H1 (cell line): ENCODE measurements around the gene KLHL8. TPM values are rescaled to one million over a fixed set of nuclear protein-coding genes. Genes with fewer than 3 reads are reported as not detected.
"Not testable (repeated sequence)": the region's sequence is repeated elsewhere in the genome, so short reads cannot be mapped to it uniquely, and the experiment has no call there.

ENCODE experiments used
- CTCF ChIA-PET: fragments of 300-600 bp; sonication (Branson Sonifier 250); formaldehyde crosslinking; loops from one replicate; lab custom pipeline; 2021; ENCODE audit not compliant: partially characterized antibody; lab: Charles Lee
- POLR2A ChIA-PET: fragments of 300-600 bp; sonication (Branson Sonifier 250); formaldehyde crosslinking; loops from one replicate; lab custom pipeline; 2021; ENCODE audit warnings: inconsistent platforms; ENCODE audit not compliant: partially characterized antibody; lab: Charles Lee
- DNase-seq, 2 experiments: peaks; one replicate each; pipeline versions ENCODE4 v3.0.0 to v3.0.0-alpha.2; 2010 to 2022; ENCODE audit warnings: low spot score in 2 of 2, low read depth in 1 of 2, mixed read lengths in 1 of 2
- FAIRE-seq: peaks from 2 replicates; lab custom pipeline; 2011; peaks lifted over from hg19 to GRCh38; lab: Jason Lieb, UNC
- H2AFZ ChIP-seq: 2 replicates; pipeline ENCODE4 v1.8.1; 2012; ENCODE audit warnings: low read length, inconsistent platforms
- H2AK5ac ChIP-seq: 2 replicates; pipeline ENCODE4 v1.6.1; 2013; ENCODE audit warnings: low read depth, low read length
- H2BK120ac ChIP-seq: replicated peaks from 2 replicates; pipeline ENCODE3; 2013; ENCODE audit warnings: low read depth, low read length, inconsistent platforms
- H2BK12ac ChIP-seq: 2 replicates; pipeline ENCODE4 v1.6.1; 2013; ENCODE audit warnings: low read depth, low read length
- H2BK15ac ChIP-seq: 2 replicates; pipeline ENCODE4 v1.6.1; 2013; ENCODE audit warnings: low read length
- H2BK20ac ChIP-seq: 2 replicates; pipeline ENCODE4 v1.6.1; 2013; ENCODE audit warnings: low read length
- H2BK5ac ChIP-seq: 2 replicates; pipeline ENCODE4 v1.6.1; 2013; ENCODE audit warnings: low read depth, low read length
- H3K14ac ChIP-seq: 2 replicates; pipeline ENCODE4 v1.6.1; 2013; ENCODE audit warnings: inconsistent platforms; ENCODE audit not compliant: insufficient read length
- H3K18ac ChIP-seq: 2 replicates; pipeline ENCODE4 v1.6.1; 2013; ENCODE audit warnings: low read length; ENCODE audit errors: extremely low read depth
- H3K23ac ChIP-seq: 2 replicates; pipeline ENCODE4 v1.6.1; 2013; ENCODE audit warnings: inconsistent platforms; ENCODE audit not compliant: insufficient read length
- H3K23me2 ChIP-seq: 2 replicates; pipeline ENCODE4 v1.6.1; 2013; ENCODE audit warnings: low read depth, low read length
- H3K27ac ChIP-seq: 2 replicates; pipeline ENCODE4 v1.6.1; 2011; ENCODE audit warnings: low read depth, low read length, inconsistent platforms
- H3K27me3 ChIP-seq, 4 experiments: replicated peaks in 1 of 4; 1 replicate in 1 of 4; 2 replicates in 3 of 4; pipeline versions ENCODE4 v1.6.1 to v1.8.1; 2011 to 2013; ENCODE audit warnings: low read length in 3 of 4, mild to moderate bottlenecking in 3 of 4, inconsistent platforms in 2 of 4, mixed read lengths in 2 of 4, moderate library complexity in 1 of 4; ENCODE audit not compliant: control insufficient read depth in 3 of 4, insufficient read depth in 3 of 4; ENCODE audit errors: extremely low read depth in 1 of 4
- H3K36me3 ChIP-seq, 4 experiments: 2 replicates each; pipeline versions ENCODE4 v1.6.1 to v1.8.1; 2011 to 2013; ENCODE audit warnings: mild to moderate bottlenecking in 4 of 4, low read length in 3 of 4, moderate library complexity in 2 of 4, control low read depth in 1 of 4, inconsistent platforms in 1 of 4; ENCODE audit not compliant: insufficient read depth in 4 of 4, control insufficient read depth in 2 of 4
- H3K4ac ChIP-seq: replicated peaks from 2 replicates; pipeline ENCODE3; 2013; ENCODE audit warnings: low read length, low read depth, mixed read lengths, inconsistent platforms; ENCODE audit not compliant: insufficient read length
- H3K4me1 ChIP-seq, 4 experiments: replicated peaks in 1 of 4; 1 replicate in 1 of 4; 2 replicates in 3 of 4; pipeline versions ENCODE4 v1.6.1 to v1.8.1; 2011 to 2013; ENCODE audit warnings: low read length in 3 of 4, inconsistent platforms in 2 of 4, mixed read lengths in 1 of 4; ENCODE audit not compliant: insufficient read depth in 4 of 4, control insufficient read depth in 3 of 4
- H3K4me2 ChIP-seq, 2 experiments: 2 replicates each; pipeline versions ENCODE4 v1.6.1 to v1.8.1; 2011 to 2013; ENCODE audit warnings: low read depth in 2 of 2, low read length in 2 of 2, control low read depth in 1 of 2, inconsistent platforms in 1 of 2, mild to moderate bottlenecking in 1 of 2; ENCODE audit not compliant: insufficient read depth in 1 of 2
- H3K4me3 ChIP-seq, 4 experiments: fragments of 200-600, 300-600 bp in 1 of 4; sonication (generic), shearing (Covaris generic), sonication (Bioruptor Twin) in 1 of 4; 2 replicates each; pipeline versions ENCODE4 v1.5.1 to v1.8.1; 2011 to 2016; ENCODE audit warnings: low read length in 4 of 4, low read depth in 3 of 4, control low read depth in 2 of 4, inconsistent platforms in 2 of 4, mild to moderate bottlenecking in 2 of 4, mixed read lengths in 1 of 4, moderate library complexity in 1 of 4; ENCODE audit not compliant: insufficient read depth in 2 of 4; ENCODE audit errors: extremely low read depth in 1 of 4
- H3K56ac ChIP-seq: replicated peaks from 2 replicates; pipeline ENCODE3; 2013; ENCODE audit warnings: low read depth, mild to moderate bottlenecking, mixed read lengths, low read length, inconsistent platforms; ENCODE audit not compliant: insufficient read length
- H3K79me1 ChIP-seq: 2 replicates; pipeline ENCODE4 v1.6.1; 2013; ENCODE audit warnings: low read depth, low read length, control low read depth
- H3K79me2 ChIP-seq, 2 experiments: 2 replicates each; pipeline versions ENCODE4 v1.6.1 to v1.8.1; 2012 to 2013; ENCODE audit warnings: low read length in 2 of 2, mild to moderate bottlenecking in 2 of 2, inconsistent platforms in 1 of 2; ENCODE audit not compliant: insufficient read depth in 2 of 2, control insufficient read depth in 1 of 2
- H3K9ac ChIP-seq, 4 experiments: replicated peaks in 1 of 4; 1 replicate in 1 of 4; 2 replicates in 3 of 4; pipeline versions ENCODE4 v1.6.1 to v1.8.1; 2011 to 2013; ENCODE audit warnings: low read depth in 3 of 4, low read length in 3 of 4, control low read depth in 2 of 4, mild to moderate bottlenecking in 2 of 4, moderate library complexity in 2 of 4, inconsistent platforms in 1 of 4; ENCODE audit errors: extremely low read depth in 1 of 4
- H3K9me3 ChIP-seq, 2 experiments: 2 replicates each; pipeline versions ENCODE4 v1.6.1 to v1.8.1; 2012 to 2013; ENCODE audit warnings: mild to moderate bottlenecking in 2 of 2, moderate library complexity in 2 of 2, control low read depth in 1 of 2, inconsistent platforms in 1 of 2, low read depth in 1 of 2, low read length in 1 of 2, mixed read lengths in 1 of 2; ENCODE audit not compliant: insufficient read depth in 2 of 2
- H4K20me1 ChIP-seq, 2 experiments: replicated peaks in 1 of 2; 2 replicates each; pipeline versions ENCODE3 to v1.8.1; 2011 to 2013; ENCODE audit warnings: inconsistent platforms in 2 of 2, low read length in 2 of 2, mild to moderate bottlenecking in 1 of 2; ENCODE audit not compliant: insufficient read depth in 2 of 2, control insufficient read depth in 1 of 2
- H4K5ac ChIP-seq: 2 replicates; pipeline ENCODE4 v1.6.1; 2013; ENCODE audit warnings: low read length, low read depth, mixed read lengths, inconsistent platforms; ENCODE audit not compliant: insufficient read length
- H4K8ac ChIP-seq: 2 replicates; pipeline ENCODE4 v1.8.0; 2013; ENCODE audit warnings: mild to moderate bottlenecking, moderate library complexity, low read length, inconsistent platforms; ENCODE audit not compliant: insufficient read depth; ENCODE audit errors: extremely low read depth
- H4K91ac ChIP-seq: replicated peaks from 2 replicates; pipeline ENCODE3; 2013; ENCODE audit warnings: low read length, mixed read lengths, inconsistent platforms; ENCODE audit not compliant: insufficient read length
- WGBS, 2 experiments: shearing (Covaris generic) in 1 of 2; methylation state at CpG; one replicate each; pipeline versions ENCODE4 v1.1.6 to v1.1.7; 2013 to 2015; ENCODE audit warnings: low lambda C conversion rate in 2 of 2, mixed read lengths in 2 of 2, inconsistent platforms in 1 of 2, low coverage in 1 of 2, missing lambda C conversion rate in 1 of 2; ENCODE audit not compliant: insufficient replicate concordance in 2 of 2, insufficient coverage in 1 of 2, insufficient read length in 1 of 2; ENCODE audit errors: extremely low coverage in 1 of 2, missing lambda C conversion rate in 1 of 2; 5-methylcytosine and 5-hydroxymethylcytosine counted together
- polyA plus RNA-seq, 7 experiments: library from polyadenylated mRNA; depleted of rRNA in 3 of 7; stranded (reverse) in 5 of 7; unstranded in 2 of 7; fragments of >200 nt in 5 of 7; fragments of 200-250 nt in 2 of 7; gene quantifications; 1 replicate in 5 of 7; 2 replicates in 1 of 7; 4 replicates in 1 of 7; pipeline versions ENCODE4 v1.2.1 to v1.2.3, GENCODE V29; 2011 to 2013; ENCODE audit warnings: missing spikeins in 2 of 7, mixed read lengths in 2 of 7
- total RNA-seq: library from RNA; stranded (reverse); fragmentation: NEBNext Ultra II Directional; extraction: Animal tissue kit (Norgen Biotek cat#: 25700); gene quantifications from 2 replicates; pipeline ENCODE4 v1.2.1, GENCODE V29; 2021

Gene KLHL8
- total and polyA plus RNA-seq, 2 of the 8 experiments (the other 6 are each of a cell fraction or from before 2014, with no cell fraction given), result 0.94 to 8.1 TPM

- H2AFZ ChIP-seq, H2BK12ac ChIP-seq, H3K14ac ChIP-seq, H3K23ac ChIP-seq, H4K20me1 ChIP-seq, H3K4me3 ChIP-seq, H4K5ac ChIP-seq, H3K56ac ChIP-seq, H4K91ac ChIP-seq, H2AK5ac ChIP-seq, H3K4me1 ChIP-seq, H3K27me3 ChIP-seq, H3K9ac ChIP-seq, H3K27ac ChIP-seq, DNase-seq, H2BK5ac ChIP-seq, H3K4me2 ChIP-seq, H3K23me2 ChIP-seq, FAIRE-seq, H2BK15ac ChIP-seq, H2BK20ac ChIP-seq, H3K4ac ChIP-seq, H3K36me3 ChIP-seq, POLR2A ChIA-PET, H3K9me3 ChIP-seq, H4K8ac ChIP-seq, H3K18ac ChIP-seq, H3K79me1 ChIP-seq, H2BK120ac ChIP-seq: not testable (repeated sequence)
- CTCF ChIA-PET, result interaction anchor here (0.9 to 1.0 kb wide), 2 partner anchors 18 to 64 kb away, joined by 3 read pairs; no protein-coding TSS in a partner anchor
- H3K79me2 ChIP-seq, result peaks cover 0 to 19% of the 10 kb centered on the region in 2 experiments; a peak in 2 of 4 replicates
- 89% methylated on average over 6 of the region's 6 CpGs; no CpG with 5 or more reads in 1 of the 2 experiments for WGBS, 2 experiments
These were observed 3.1 kb downstream of the KLHL8 start for GRCh38 chr4:87217235-87217763.
